Endodermal cell (in vitro differentiated cells): ENCODE data around the gene TRAPPC1. TPM values are rescaled to one million over a fixed set of nuclear protein-coding genes. Genes with fewer than 3 reads are reported as not detected.

ENCODE experiments used
- DNase-seq: peaks from one replicate; pipeline ENCODE4 v3.0.0-alpha.2; 2017
- H3K27ac ChIP-seq: 2 replicates; pipeline ENCODE4 v1.5.1; 2013; ENCODE audit warnings: mild to moderate bottlenecking, low read depth, low read length, moderate library complexity
- H3K27me3 ChIP-seq: 2 replicates; pipeline ENCODE4 v1.6.1; 2013; ENCODE audit warnings: mild to moderate bottlenecking, low read length, moderate library complexity; ENCODE audit not compliant: insufficient read depth, control insufficient read depth, poor library complexity, severe bottlenecking
- H3K36me3 ChIP-seq: 2 replicates; pipeline ENCODE4 v1.7.0; 2013; ENCODE audit warnings: mild to moderate bottlenecking, low read length, moderate library complexity; ENCODE audit not compliant: control insufficient read depth, insufficient read depth
- H3K4me1 ChIP-seq: one replicate; pipeline ENCODE4 v1.7.0; 2013; ENCODE audit warnings: low read length; ENCODE audit not compliant: control insufficient read depth, insufficient read depth
- H3K4me3 ChIP-seq: 2 replicates; pipeline ENCODE4 v1.5.1; 2013; ENCODE audit warnings: mild to moderate bottlenecking, low read length, moderate library complexity
- H3K9ac ChIP-seq: 2 replicates; pipeline ENCODE4 v1.6.1; 2013; ENCODE audit warnings: mild to moderate bottlenecking, low read length, moderate library complexity; ENCODE audit not compliant: poor library complexity, severe bottlenecking; ENCODE audit errors: extremely low read depth
- H3K9me3 ChIP-seq: 2 replicates; pipeline ENCODE4 v1.6.1; 2013; ENCODE audit warnings: mild to moderate bottlenecking, low read length, moderate library complexity; ENCODE audit not compliant: control insufficient read depth
- H3K27ac Mint-ChIP-seq: 2 replicates; pipeline ENCODE4 v1.8.0; 2020; ENCODE audit warnings: mixed read lengths
- H3K27me3 Mint-ChIP-seq: 2 replicates; pipeline ENCODE4 v1.8.0; 2021; ENCODE audit warnings: mild to moderate bottlenecking, mixed read lengths; ENCODE audit not compliant: insufficient read depth
- H3K36me3 Mint-ChIP-seq: 2 replicates; pipeline ENCODE4 v1.8.0; 2020; ENCODE audit warnings: low read depth, mixed read lengths
- H3K4me1 Mint-ChIP-seq: 2 replicates; pipeline ENCODE4 v1.8.0; 2020; ENCODE audit warnings: mixed read lengths
- H3K4me3 Mint-ChIP-seq: 2 replicates; pipeline ENCODE4 v1.8.0; 2020; ENCODE audit warnings: mild to moderate bottlenecking, moderate library complexity, mixed read lengths
- H3K9me3 Mint-ChIP-seq: 2 replicates; pipeline ENCODE4 v1.8.0; 2020; ENCODE audit warnings: mild to moderate bottlenecking, mixed read lengths
- CTCF ChIP-seq: fragments of 200-600 bp; sonication (generic); conservative IDR thresholded peaks from 2 replicates; pipeline ENCODE4 v1.5.0; 2021; ENCODE audit warnings: antibody characterized with exemption, mild to moderate bottlenecking
- WGBS, 2 experiments: methylation state at CpG; one replicate each; pipeline versions ENCODE4 v1.1.5 to v1.1.7; 2013; ENCODE audit warnings: missing lambda C conversion rate in 2 of 2, mixed read lengths in 1 of 2; ENCODE audit not compliant: insufficient coverage in 1 of 2, insufficient read length in 1 of 2; 5-methylcytosine and 5-hydroxymethylcytosine counted together
- total RNA-seq, 2 donors: library from RNA; stranded (reverse); fragmentation: NEBNext Ultra II Directional in 1 of 2; extraction: Animal tissue kit (Norgen Biotek cat#: 25700) in 1 of 2; gene quantifications; 2 replicates in 1 of 2; 3 replicates in 1 of 2; pipeline ENCODE4 v1.2.1, GENCODE V29; 2021

TRAPPC1 gene
- total RNA-seq, 2 donors from 2014 or later: 150 to 170 TPM

DNA sequence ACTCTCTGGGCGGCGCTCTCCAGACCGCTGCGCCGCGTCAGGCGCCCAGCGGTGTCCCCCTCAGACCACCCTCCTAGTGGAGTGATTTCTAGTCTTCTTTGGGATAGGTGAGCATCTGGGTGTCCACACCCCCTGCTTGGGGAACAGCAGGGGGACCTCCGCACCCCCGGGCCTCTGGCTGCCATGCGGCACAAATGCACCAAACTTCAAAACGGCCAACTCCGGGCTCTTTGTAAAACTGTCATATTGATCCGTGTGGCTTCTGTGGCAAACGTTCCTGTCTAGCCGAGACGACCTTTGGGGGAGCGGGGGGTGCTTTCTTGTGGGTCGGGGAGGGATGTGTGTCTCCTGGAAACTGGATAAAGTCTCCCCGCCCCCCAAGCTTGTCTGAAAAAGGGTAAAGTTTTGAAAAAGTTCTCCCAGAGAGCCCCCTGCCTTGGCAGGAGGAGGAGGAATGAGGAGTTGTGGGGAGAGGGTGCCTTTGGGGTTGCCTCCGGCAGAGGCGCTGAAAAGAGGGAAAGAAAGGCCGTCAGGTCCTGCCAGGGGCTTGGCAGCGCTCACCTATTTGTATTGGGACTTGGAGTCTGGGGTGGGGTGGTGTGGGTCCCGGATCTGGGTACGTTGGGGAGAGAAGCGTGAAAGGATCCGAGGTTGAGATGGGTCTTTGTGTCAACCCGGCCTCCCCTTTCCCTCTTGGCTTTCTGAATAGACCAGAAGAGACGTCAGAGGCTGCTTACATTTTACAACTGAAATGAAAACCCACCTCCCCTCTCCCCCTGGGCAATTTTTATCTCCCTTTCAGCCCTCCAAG, 45.3 kb downstream of the TRAPPC1 start:
- peak overlapping the region; percentile 93 for H3K27ac ChIP-seq
- H3K27ac Mint-ChIP-seq: no peak overlapping the region
- DNase-seq: peak; percentile 85
- 4% methylated on average over 30 of the region's 30 CpGs; no CpG with 5 or more reads in 1 of the 2 experiments for WGBS, 2 experiments
- TF ChIP-seq CTCF: no peak
- peaks cover 8% of the 10 kb centered on the region for H3K27me3 Mint-ChIP-seq
- H3K4me3 Mint-ChIP-seq: no peak overlapping the region
- no peaks in the 10 kb centered on the region for H3K9me3 Mint-ChIP-seq
- peaks cover 11% of the 10 kb centered on the region for H3K36me3 Mint-ChIP-seq
- peak overlapping the region; percentile 41 for H3K9ac ChIP-seq
- peaks cover 25% of the 10 kb centered on the region for H3K36me3 ChIP-seq
- H3K4me1 Mint-ChIP-seq: peaks cover 4% of the 10 kb centered on the region
- H3K4me1 ChIP-seq: peaks cover 9% of the 10 kb centered on the region
- H3K4me3 ChIP-seq: peak overlapping the region; percentile 81
- no peaks in the 10 kb centered on the region for H3K27me3 ChIP-seq
- no peaks in the 10 kb centered on the region for H3K9me3 ChIP-seq

- H3K4me1 Mint-ChIP-seq: peaks cover 4% of the 10 kb centered on the region
- no peaks in the 10 kb centered on the region for H3K9me3 Mint-ChIP-seq
- TF ChIP-seq CTCF: no peak
- peak overlapping the region; percentile 93 for H3K27ac ChIP-seq
- H3K36me3 ChIP-seq: peaks cover 24% of the 10 kb centered on the region
- WGBS, 2 experiments: 0 to 5% methylated on average over 6 to 63 of the region's 64 CpGs
- H3K9me3 ChIP-seq: no peaks in the 10 kb centered on the region
- H3K36me3 Mint-ChIP-seq: peaks cover 4% of the 10 kb centered on the region
- DNase-seq: peak; percentile 81
- H3K27ac Mint-ChIP-seq: no peak overlapping the region
- H3K4me1 ChIP-seq: peaks cover 9% of the 10 kb centered on the region
- H3K27me3 ChIP-seq: no peaks in the 10 kb centered on the region
- H3K4me3 ChIP-seq: peak overlapping the region; percentile 81
- peak overlapping the region; percentile 60 for H3K9ac ChIP-seq
- peaks cover 8% of the 10 kb centered on the region for H3K27me3 Mint-ChIP-seq
- no peak overlapping the region for H3K4me3 Mint-ChIP-seq
Observed at GRCh38 chr17:7885367-7886226, 46.1 kb downstream of the TRAPPC1 start.

- Mint-ChIP-seq H3K27me3 (peaks cover 8% of the 10 kb centered on the region), H3K9me3 (no peaks in the 10 kb centered on the region), H3K36me3 (no peaks in the 10 kb centered on the region), H3K4me1 (peaks cover 4% of the 10 kb centered on the region), H3K4me3 (no peak overlapping the region), H3K27ac (no peak overlapping the region)
- H3K36me3 ChIP-seq: peaks cover 25% of the 10 kb centered on the region
- no peak for TF ChIP-seq CTCF
- no peak overlapping the region for H3K27ac ChIP-seq
- 0% methylated on average over 44 of the region's 100 CpGs; no CpG with 5 or more reads in 1 of the 2 experiments for WGBS, 2 experiments
- peak; percentile 65 for DNase-seq
- H3K27me3 ChIP-seq: no peaks in the 10 kb centered on the region
- peaks cover 9% of the 10 kb centered on the region for H3K4me1 ChIP-seq
- H3K4me3 ChIP-seq: no peak overlapping the region
- no peaks in the 10 kb centered on the region for H3K9me3 ChIP-seq
- no peak overlapping the region for H3K9ac ChIP-seq
Observed at GRCh38 chr17:7884581-7885366, 47.0 kb downstream of the TRAPPC1 start.
